ENCODE data around the gene TRIM4. TPM values are rescaled to one million over a fixed set of nuclear protein-coding genes. Genes with fewer than 3 reads are reported as not detected.

TRIM4 gene
- total RNA-seq, 2 donors from 2014 or later, result 61.0 to 72.8 TPM

GRCh38 chr7:99930376-99930775 is 11.0 kb upstream of the TRIM4 start:
- WGBS, result 84% methylated on average over 3 of the region's 3 CpGs
- no peak for DNase-seq (ENCODE audit: low spot score)
- no peak overlapping the region for H3K27ac ChIP-seq
- TF ChIP-seq POLR2AphosphoS5 (IDR thresholded peaks at IDR 0.05) (no peak), CTCF (IDR thresholded peaks at IDR 0.05) (no peak), POLR2A (IDR thresholded peaks at IDR 0.05) (no peak)
- no peaks in the 10 kb centered on the region for H3K27me3 ChIP-seq (replicated peaks; ENCODE audit: insufficient read depth)
- intact Hi-C loops (cut with DNase I), result no loop called here
- H3K36me3 ChIP-seq, result no peaks in the 10 kb centered on the region
- no peaks in the 10 kb centered on the region for H3K9me3 ChIP-seq
- H3K4me1 ChIP-seq (replicated peaks), result peaks cover 6% of the 10 kb centered on the region
- no peak overlapping the region for H3K4me3 ChIP-seq

- Histone ChIP-seq H3K4me3 (peak overlapping the region in 1 of 2 donors; percentile 16), H3K4me1 (replicated peaks) (peaks cover 6% of the 10 kb centered on the region), H3K9me3 (no peaks in the 10 kb centered on the region), H3K27ac (peak overlapping the region; percentile 38 to 51), H3K36me3 (no peaks in the 10 kb centered on the region), H3K27me3 (replicated peaks; ENCODE audit: insufficient read depth) (no peaks in the 10 kb centered on the region)
- TF ChIP-seq POLR2AphosphoS5 (IDR thresholded peaks at IDR 0.05), result no peak
- TF ChIP-seq POLR2A (IDR thresholded peaks at IDR 0.05), result no peak
- no peak for TF ChIP-seq CTCF (IDR thresholded peaks at IDR 0.05)
- WGBS, result 23% methylated on average over 2 of the region's 2 CpGs
- no peak for DNase-seq (ENCODE audit: low spot score)
- intact Hi-C loops (cut with DNase I), result loop anchor here (10.0 kb wide), 1 partner anchor 315 kb away; the partner anchor contains the start of gene ZSCAN25
These were observed 10.4 kb upstream of the TRIM4 start for GRCh38 chr7:99929730-99930053.

DNA sequence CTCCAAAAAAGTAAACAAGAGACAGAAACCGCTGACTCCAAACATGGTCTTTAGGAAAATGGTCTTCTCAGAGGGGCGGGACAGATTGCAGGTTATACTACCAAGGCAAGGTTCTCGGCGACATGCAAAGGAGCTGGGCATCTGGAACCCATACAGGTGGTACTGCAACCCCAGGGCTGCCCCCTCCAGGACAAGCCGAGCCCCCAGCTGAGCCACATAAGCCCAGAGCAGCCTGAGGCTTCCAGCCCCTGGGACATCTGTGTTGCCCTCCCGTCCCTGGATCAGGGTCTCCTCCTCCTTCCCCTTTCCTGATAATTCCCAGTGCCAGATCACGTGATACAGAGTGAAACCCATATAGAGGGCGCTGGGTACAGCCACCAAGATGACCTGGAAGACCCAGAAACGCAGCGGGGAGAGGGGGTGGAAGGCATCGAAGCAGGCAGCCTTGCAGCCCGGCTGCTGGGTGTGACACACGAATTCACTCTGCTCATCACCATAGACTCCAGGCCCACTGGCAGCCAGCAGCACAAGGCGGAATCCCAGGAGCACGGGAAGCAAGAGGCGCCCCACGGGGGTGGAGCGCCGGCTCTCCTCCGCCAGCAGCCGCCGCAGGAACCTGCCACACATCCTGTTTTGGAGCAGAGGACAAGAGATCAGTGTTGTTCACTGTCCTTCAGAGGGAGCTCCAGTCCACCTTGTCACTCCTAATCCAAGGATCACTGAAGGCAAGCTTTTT is 9.8 kb upstream of the TRIM4 start, which contains the start of gene GJC3:
Gene GJC3, minus strand, starts transcription at position 627 of the 736 bp plus-strand sequence. Its CDS starts 0 bp downstream, at position 627.
- Histone ChIP-seq H3K36me3 (no peaks in the 10 kb centered on the region), H3K9me3 (no peaks in the 10 kb centered on the region), H3K4me3 (peak within 1 kb of the TSS in 1 of 2 donors; percentile 16), H3K27me3 (replicated peaks; ENCODE audit: insufficient read depth) (no peaks in the 10 kb centered on the region), H3K27ac (peak within 1 kb of the TSS; percentile 38 to 51), H3K4me1 (replicated peaks) (peaks cover 6% of the 10 kb centered on the region)
- intact Hi-C loops (cut with DNase I), result loop anchor here (10.0 kb wide), 1 partner anchor 314 kb away; the partner anchor contains the start of gene ZSCAN25
- TF ChIP-seq POLR2A (IDR thresholded peaks at IDR 0.05), result no peak
- peak in 3 of 4 experiments; percentile 45 to 71 (median 67) for TF ChIP-seq CTCF (IDR thresholded peaks at IDR 0.05)
- TF ChIP-seq POLR2AphosphoS5 (IDR thresholded peaks at IDR 0.05), result peak; percentile 51
- 20% methylated on average over 22 of the region's 22 CpGs for WGBS
- DNase-seq (ENCODE audit: low spot score), result peak; percentile 61

GRCh38 chr7:99928188-99928587 is 8.9 kb upstream of the TRIM4 start:
- Histone ChIP-seq H3K27me3 (replicated peaks; ENCODE audit: insufficient read depth) (no peaks in the 10 kb centered on the region), H3K4me3 (no peak overlapping the region), H3K4me1 (replicated peaks) (peaks cover 6% of the 10 kb centered on the region), H3K27ac (no peak overlapping the region), H3K9me3 (no peaks in the 10 kb centered on the region), H3K36me3 (no peaks in the 10 kb centered on the region)
- TF ChIP-seq POLR2A (IDR thresholded peaks at IDR 0.05) (no peak), CTCF (IDR thresholded peaks at IDR 0.05) (no peak), POLR2AphosphoS5 (IDR thresholded peaks at IDR 0.05) (no peak)
- intact Hi-C loops (cut with DNase I), result loop anchor here (10.0 kb wide), 1 partner anchor 313 kb away; the partner anchor contains the start of gene ZSCAN25
- 61% methylated on average over 2 of the region's 2 CpGs for WGBS
- no peak for DNase-seq (ENCODE audit: low spot score)

GRCh38 chr7:99927536-99927935 is 8.2 kb upstream of the TRIM4 start:
- no peak for TF ChIP-seq CTCF (IDR thresholded peaks at IDR 0.05)
- no peak for TF ChIP-seq POLR2AphosphoS5 (IDR thresholded peaks at IDR 0.05)
- H3K4me3 ChIP-seq, result no peak overlapping the region
- no peaks in the 10 kb centered on the region for H3K9me3 ChIP-seq
- no peak for DNase-seq (ENCODE audit: low spot score)
- H3K27ac ChIP-seq, result no peak overlapping the region
- H3K27me3 ChIP-seq (replicated peaks; ENCODE audit: insufficient read depth), result no peaks in the 10 kb centered on the region
- WGBS, result 70% methylated on average over 5 of the region's 5 CpGs
- peaks cover 6% of the 10 kb centered on the region for H3K4me1 ChIP-seq (replicated peaks)
- no peaks in the 10 kb centered on the region for H3K36me3 ChIP-seq
- intact Hi-C loops (cut with DNase I), result loop anchor here (10.0 kb wide), 1 partner anchor 313 kb away; the partner anchor contains the start of gene ZSCAN25

All from prostate gland (tissue), 2 donors.